ENCODE data around the gene ARHGAP8. TPM values are rescaled to one million over a fixed set of nuclear protein-coding genes. Genes with fewer than 3 reads are reported as not detected.
"Not testable (repeated sequence)": the region's sequence is repeated elsewhere in the genome, so short reads cannot be mapped to it uniquely, and the experiment has no call there.

Gene ARHGAP8
- total RNA-seq, 2 experiments from 2014 or later: not detected

DNA sequence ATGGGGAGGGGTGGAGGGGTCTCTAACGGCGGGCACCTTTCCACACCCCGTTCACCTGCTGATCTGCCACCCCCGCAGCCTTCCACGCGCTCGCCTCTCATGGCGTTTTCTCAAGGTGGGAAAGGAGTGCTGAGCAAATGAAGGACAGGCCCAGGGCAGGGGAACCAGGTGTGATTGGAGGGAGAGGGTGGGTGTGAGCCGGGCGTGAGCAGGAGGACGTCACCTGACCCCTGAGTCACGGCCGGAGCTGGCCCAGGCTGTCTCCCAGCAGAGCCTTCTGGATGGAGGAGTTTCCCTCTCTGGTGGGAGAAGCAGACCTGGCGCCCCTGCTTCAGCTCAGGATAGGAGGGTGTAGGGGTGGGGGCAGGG is 14.0 kb upstream of the ARHGAP8 start:
- Histone ChIP-seq H3K9me3 (ENCODE audit: low read length) (no peaks in the 10 kb centered on the region), H3K79me2 (ENCODE audit: insufficient read depth, low read depth, low read length) (no peaks in the 10 kb centered on the region), H2AFZ (ENCODE audit: low read length) (no peak overlapping the region), H3K4me2 (ENCODE audit: low read length) (no peak overlapping the region), H3K4me3 (ENCODE audit: low read depth, low read length, poor library complexity, severe bottlenecking) (no peak overlapping the region), H3K9me2 (ENCODE audit: insufficient read depth, low read length) (no peaks in the 10 kb centered on the region), H3K36me3 (ENCODE audit: insufficient read depth, low read length) (no peaks in the 10 kb centered on the region), H4K20me1 (ENCODE audit: insufficient read depth, low read length) (no peaks in the 10 kb centered on the region), H3K4me1 (ENCODE audit: insufficient read depth, low read length, poor library complexity, severe bottlenecking) (no peaks in the 10 kb centered on the region), H3K27ac (ENCODE audit: low read depth, low read length, poor library complexity, severe bottlenecking) (no peak overlapping the region)
- ChIA-PET CTCF (ENCODE audit: unreplicated experiment) (no interaction called here), POLR2A (no interaction called here)
- DNase-seq (ENCODE audit: low spot score): no peak
- TF ChIP-seq, protein P1, sequence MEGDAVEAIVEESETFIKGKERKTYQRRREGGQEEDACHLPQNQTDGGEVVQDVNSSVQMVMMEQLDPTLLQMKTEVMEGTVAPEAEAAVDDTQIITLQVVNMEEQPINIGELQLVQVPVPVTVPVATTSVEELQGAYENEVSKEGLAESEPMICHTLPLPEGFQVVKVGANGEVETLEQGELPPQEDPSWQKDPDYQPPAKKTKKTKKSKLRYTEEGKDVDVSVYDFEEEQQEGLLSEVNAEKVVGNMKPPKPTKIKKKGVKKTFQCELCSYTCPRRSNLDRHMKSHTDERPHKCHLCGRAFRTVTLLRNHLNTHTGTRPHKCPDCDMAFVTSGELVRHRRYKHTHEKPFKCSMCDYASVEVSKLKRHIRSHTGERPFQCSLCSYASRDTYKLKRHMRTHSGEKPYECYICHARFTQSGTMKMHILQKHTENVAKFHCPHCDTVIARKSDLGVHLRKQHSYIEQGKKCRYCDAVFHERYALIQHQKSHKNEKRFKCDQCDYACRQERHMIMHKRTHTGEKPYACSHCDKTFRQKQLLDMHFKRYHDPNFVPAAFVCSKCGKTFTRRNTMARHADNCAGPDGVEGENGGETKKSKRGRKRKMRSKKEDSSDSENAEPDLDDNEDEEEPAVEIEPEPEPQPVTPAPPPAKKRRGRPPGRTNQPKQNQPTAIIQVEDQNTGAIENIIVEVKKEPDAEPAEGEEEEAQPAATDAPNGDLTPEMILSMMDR (conservative IDR thresholded peaks at IDR 0.05; ENCODE audit: low read length): no peak
- TF ChIP-seq EZH2phosphoT487 (IDR thresholded peaks at IDR 0.05; ENCODE audit: borderline replicate concordance, low read depth, low read length): no peak
- BruUV-seq (replicated peaks): no TSS peak
- intact Hi-C loops (cut with micrococcal nuclease; ENCODE audit: unreplicated experiment): no loop called here

DNA sequence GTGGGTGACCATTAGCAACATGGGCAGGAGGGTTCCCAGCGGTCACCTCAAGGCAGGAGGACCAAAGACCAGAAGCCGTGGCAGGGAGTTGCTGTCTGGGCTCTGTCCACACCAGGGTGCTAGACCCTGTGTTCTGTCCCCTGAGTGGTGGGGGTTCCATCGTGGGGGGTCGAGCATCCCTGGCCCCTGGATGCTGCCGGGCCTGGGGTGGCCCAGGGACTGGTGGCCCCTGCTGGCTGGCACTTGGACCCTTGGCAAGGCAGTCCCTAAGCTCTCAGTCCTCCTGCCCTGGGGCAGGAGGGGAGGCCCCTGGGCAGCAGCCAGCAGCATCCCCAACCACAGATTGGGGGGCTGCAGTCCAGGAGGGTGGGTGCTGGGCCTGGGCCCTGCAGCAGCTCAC is 13.4 kb upstream of the ARHGAP8 start:
- BruUV-seq (replicated peaks): no TSS peak
- Histone ChIP-seq H3K4me3 (ENCODE audit: low read depth, low read length, poor library complexity, severe bottlenecking) (no peak overlapping the region), H3K4me1 (ENCODE audit: insufficient read depth, low read length, poor library complexity, severe bottlenecking) (no peaks in the 10 kb centered on the region), H3K9me2 (ENCODE audit: insufficient read depth, low read length) (no peaks in the 10 kb centered on the region), H2AFZ (ENCODE audit: low read length) (no peak overlapping the region), H3K27ac (ENCODE audit: low read depth, low read length, poor library complexity, severe bottlenecking) (no peak overlapping the region), H3K36me3 (ENCODE audit: insufficient read depth, low read length) (no peaks in the 10 kb centered on the region), H3K79me2 (ENCODE audit: insufficient read depth, low read depth, low read length) (no peaks in the 10 kb centered on the region), H3K4me2 (ENCODE audit: low read length) (no peak overlapping the region), H3K9me3 (ENCODE audit: low read length) (no peaks in the 10 kb centered on the region), H4K20me1 (ENCODE audit: insufficient read depth, low read length) (no peaks in the 10 kb centered on the region)
- intact Hi-C loops (cut with micrococcal nuclease; ENCODE audit: unreplicated experiment): no loop called here
- no peak for TF ChIP-seq EZH2phosphoT487 (IDR thresholded peaks at IDR 0.05; ENCODE audit: borderline replicate concordance, low read depth, low read length)
- ChIA-PET CTCF (ENCODE audit: unreplicated experiment) (no interaction called here), POLR2A (no interaction called here)
- DNase-seq (ENCODE audit: low spot score): no peak

GRCh38 chr22:44739666-44740065 is 12.7 kb upstream of the ARHGAP8 start:
- H3K4me1 ChIP-seq (ENCODE audit: insufficient read depth, low read length, poor library complexity, severe bottlenecking); DNase-seq (ENCODE audit: low spot score); H4K20me1 ChIP-seq (ENCODE audit: insufficient read depth, low read length); H3K36me3 ChIP-seq (ENCODE audit: insufficient read depth, low read length); POLR2A ChIA-PET; H3K27ac ChIP-seq (ENCODE audit: low read depth, low read length, poor library complexity, severe bottlenecking); BruUV-seq (replicated peaks); H3K79me2 ChIP-seq (ENCODE audit: insufficient read depth, low read depth, low read length); H3K4me3 ChIP-seq (ENCODE audit: low read depth, low read length, poor library complexity, severe bottlenecking); H3K9me3 ChIP-seq (ENCODE audit: low read length); H3K4me2 ChIP-seq (ENCODE audit: low read length); H2AFZ ChIP-seq (ENCODE audit: low read length); H3K9me2 ChIP-seq (ENCODE audit: insufficient read depth, low read length); CTCF ChIA-PET (ENCODE audit: unreplicated experiment); intact Hi-C loops (cut with micrococcal nuclease; ENCODE audit: unreplicated experiment): not testable (repeated sequence)

GRCh38 chr22:44740307-44740706 is 12.1 kb upstream of the ARHGAP8 start:
- Histone ChIP-seq H3K36me3 (ENCODE audit: insufficient read depth, low read length) (no peaks in the 10 kb centered on the region), H3K27ac (ENCODE audit: low read depth, low read length, poor library complexity, severe bottlenecking) (no peak overlapping the region), H3K4me2 (ENCODE audit: low read length) (no peak overlapping the region), H2AFZ (ENCODE audit: low read length) (no peak overlapping the region), H3K79me2 (ENCODE audit: insufficient read depth, low read depth, low read length) (no peaks in the 10 kb centered on the region), H3K4me1 (ENCODE audit: insufficient read depth, low read length, poor library complexity, severe bottlenecking) (no peaks in the 10 kb centered on the region), H3K9me3 (ENCODE audit: low read length) (no peaks in the 10 kb centered on the region), H3K9me2 (ENCODE audit: insufficient read depth, low read length) (no peaks in the 10 kb centered on the region), H4K20me1 (ENCODE audit: insufficient read depth, low read length) (no peaks in the 10 kb centered on the region), H3K4me3 (ENCODE audit: low read depth, low read length, poor library complexity, severe bottlenecking) (no peak overlapping the region)
- CTCF ChIA-PET (ENCODE audit: unreplicated experiment): no interaction called here
- intact Hi-C loops (cut with micrococcal nuclease; ENCODE audit: unreplicated experiment): no loop called here
- no TSS peak for BruUV-seq (replicated peaks)
- TF ChIP-seq, protein P1 (conservative IDR thresholded peaks at IDR 0.05; ENCODE audit: low read length): no peak
- no peak for TF ChIP-seq EZH2phosphoT487 (IDR thresholded peaks at IDR 0.05; ENCODE audit: borderline replicate concordance, low read depth, low read length)
- DNase-seq (ENCODE audit: low spot score): no peak
- POLR2A ChIA-PET: no interaction called here
